HEK293T (cell line): ENCODE measurements around the gene SLC39A3.
A peak's percentile ranks its signal among the peaks of the same experiment; 100 is the strongest.

Source experiments
- BHLHE40 ChIP-seq: fragments of 450-650 bp; IDR thresholded peaks from 2 replicates; pipeline ENCODE4 v1.6.1; 2016; ENCODE audit warnings: mild to moderate bottlenecking, moderate library complexity, borderline replicate concordance
- FOXA1 ChIP-seq: fragments of 450-650 bp; IDR thresholded peaks from 2 replicates; pipeline ENCODE4 v1.6.1; 2016; ENCODE audit warnings: mild to moderate bottlenecking
- FOXK2 ChIP-seq: fragments of 450-650 bp; IDR thresholded peaks from 2 replicates; pipeline ENCODE4 v1.6.1; 2016; ENCODE audit warnings: mild to moderate bottlenecking
- FOXM1 ChIP-seq: fragments of 450-650 bp; IDR thresholded peaks from 2 replicates; pipeline ENCODE4 v1.6.1; 2017; ENCODE audit warnings: mild to moderate bottlenecking, borderline replicate concordance
- HDGF ChIP-seq: fragments of 450-650 bp; IDR thresholded peaks from 2 replicates; pipeline ENCODE4 v1.6.1; 2017; ENCODE audit warnings: antibody characterized with exemption, borderline replicate concordance
- LEF1 ChIP-seq: fragments of 450-650 bp; IDR thresholded peaks from 2 replicates; pipeline ENCODE4 v1.6.1; 2017; ENCODE audit warnings: mild to moderate bottlenecking, borderline replicate concordance
- NFRKB ChIP-seq: fragments of 450-650 bp; IDR thresholded peaks from 2 replicates; pipeline ENCODE4 v1.6.1; 2016; ENCODE audit warnings: mild to moderate bottlenecking, moderate library complexity
- PKNOX1 ChIP-seq: fragments of 450-650 bp; IDR thresholded peaks from 2 replicates; pipeline ENCODE4 v1.6.1; 2016
- SP1 ChIP-seq: fragments of 450-650 bp; IDR thresholded peaks from 2 replicates; pipeline ENCODE4 v1.6.1; 2017
- SUZ12 ChIP-seq: fragments of 450-650 bp; IDR thresholded peaks from 2 replicates; pipeline ENCODE4 v1.6.1; 2016; ENCODE audit warnings: mild to moderate bottlenecking
- TARDBP ChIP-seq: fragments of 450-650 bp; IDR thresholded peaks from 2 replicates; pipeline ENCODE4 v1.6.1; 2016
- ZNF384 ChIP-seq: fragments of 450-650 bp; IDR thresholded peaks from 2 replicates; pipeline ENCODE4 v1.6.1; 2016

GRCh38 chr19:2785244-2785997 is 45.6 kb upstream of the SLC39A3 start, which contains the start of gene THOP1:
- no peak for TF ChIP-seq FOXM1
- no peak for TF ChIP-seq SUZ12
- TF ChIP-seq NFRKB: no peak
- TF ChIP-seq FOXA1: no peak
- no peak for TF ChIP-seq FOXK2
- no peak for TF ChIP-seq TARDBP
- TF ChIP-seq LEF1: 0 out of 2 replicates have a peak, but pooled peaks have one; percentile 33
- TF ChIP-seq BHLHE40: no peak
- TF ChIP-seq ZNF384: no peak
- TF ChIP-seq SP1: no peak
- TF ChIP-seq HDGF: no peak
- TF ChIP-seq PKNOX1: peak; percentile 38; the same call in 1 of the 2 replicates
